LHCN-M2 (cell line): ENCODE results near the gene LRRC23. TPM values are rescaled to one million over a fixed set of nuclear protein-coding genes. Genes with fewer than 3 reads are reported as not detected.

ENCODE experiments used
- DNase-seq: peaks from one replicate; pipeline ENCODE4 v3.0.0-alpha.2; 2012; ENCODE audit warnings: low read depth
- total RNA-seq: library from RNA; depleted of rRNA; stranded (reverse); fragments of >200 nt; gene quantifications from 2 replicates; pipeline ENCODE4 v1.2.3, GENCODE V29; 2014

Gene LRRC23
- total RNA-seq, 1 experiment from 2014 or later = 5.3 TPM

GRCh38 chr12:6925540-6926279 lies 21.1 kb downstream of the LRRC23 start:
- peak; percentile 91 for DNase-seq

- DNase-seq = peak; percentile 73
Measured at GRCh38 chr12:6927379-6928021, 22.9 kb downstream of the LRRC23 start, which contains the start of gene ATN1. TSS of gene ATN1 (plus strand) at chr12:6927959. CDS start at chr12:6934002, 6,043 bp downstream.

- DNase-seq = no peak
Measured at GRCh38 chr12:6928022-6928702, 23.5 kb downstream of the LRRC23 start.

- no peak for DNase-seq
Measured at GRCh38 chr12:6928703-6929407, 24.2 kb downstream of the LRRC23 start.

- DNase-seq = no peak
Measured at GRCh38 chr12:6929466-6930452, 25.1 kb downstream of the LRRC23 start.

- DNase-seq = no peak
Measured at GRCh38 chr12:6932766-6933165, 28.1 kb downstream of the LRRC23 start.

GRCh38 chr12:6934110-6934509 lies 29.5 kb downstream of the LRRC23 start:
- DNase-seq = no peak

GRCh38 chr12:6935371-6936193 lies 31.0 kb downstream of the LRRC23 start:
- DNase-seq = no peak

GRCh38 chr12:6936194-6936635 lies 31.6 kb downstream of the LRRC23 start:
- no peak for DNase-seq

GRCh38 chr12:6936636-6937480 lies 32.2 kb downstream of the LRRC23 start:
- no peak for DNase-seq

GRCh38 chr12:6937481-6938352 lies 33.1 kb downstream of the LRRC23 start:
- DNase-seq = peak; percentile 87

- DNase-seq = no peak
Measured at GRCh38 chr12:6938353-6939190, 34.0 kb downstream of the LRRC23 start.

- DNase-seq = no peak
Measured at GRCh38 chr12:6939191-6939540, 34.5 kb downstream of the LRRC23 start.

- DNase-seq = no peak
Measured at GRCh38 chr12:6941267-6941666, 36.6 kb downstream of the LRRC23 start.

GRCh38 chr12:6941782-6942181 lies 37.2 kb downstream of the LRRC23 start:
- no peak for DNase-seq

- DNase-seq = no peak
Measured at GRCh38 chr12:6942331-6942665, 37.7 kb downstream of the LRRC23 start.

- DNase-seq = peak; percentile 93
Measured at GRCh38 chr12:6943389-6943721, 38.7 kb downstream of the LRRC23 start.
